ENCODE data around the gene MMP10. TPM values are rescaled to one million over a fixed set of nuclear protein-coding genes. Genes with fewer than 3 reads are reported as not detected.

MMP10 gene
- total RNA-seq, 2 experiments from 2014 or later = not detected

DNA sequence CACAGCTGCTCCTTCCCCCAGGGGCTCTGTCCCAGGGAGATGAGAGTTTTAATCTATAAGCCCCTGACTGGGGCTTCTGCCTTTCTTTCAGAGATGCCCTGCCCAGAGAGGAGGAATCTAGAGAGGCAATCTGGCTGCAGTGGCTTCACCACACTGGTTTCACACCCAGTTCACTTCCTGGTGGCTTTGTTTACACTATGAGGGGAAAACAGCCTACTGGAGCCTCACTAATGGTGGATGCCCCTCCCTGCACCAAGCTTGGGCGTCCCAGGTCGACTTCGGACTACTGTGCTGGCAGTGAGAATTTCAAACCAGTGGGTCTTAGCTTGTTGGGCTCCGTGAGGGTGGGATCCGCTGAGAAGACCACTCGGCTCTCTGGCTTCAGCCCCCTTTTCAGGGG is 39.1 kb upstream of the MMP10 start:
- BruUV-seq (replicated peaks) = no TSS peak
- Histone ChIP-seq H4K20me1 (ENCODE audit: insufficient read depth, low read length) (no peaks in the 10 kb centered on the region), H3K4me3 (ENCODE audit: low read depth, low read length, poor library complexity, severe bottlenecking) (no peak overlapping the region), H2AFZ (ENCODE audit: low read length) (no peak overlapping the region), H3K36me3 (ENCODE audit: insufficient read depth, low read length) (no peaks in the 10 kb centered on the region), H3K79me2 (ENCODE audit: insufficient read depth, low read depth, low read length) (no peaks in the 10 kb centered on the region), H3K9me3 (ENCODE audit: low read length) (no peaks in the 10 kb centered on the region), H3K4me1 (ENCODE audit: insufficient read depth, low read length, poor library complexity, severe bottlenecking) (no peaks in the 10 kb centered on the region), H3K27ac (ENCODE audit: low read depth, low read length, poor library complexity, severe bottlenecking) (no peak overlapping the region), H3K9me2 (ENCODE audit: insufficient read depth, low read length) (no peaks in the 10 kb centered on the region), H3K4me2 (ENCODE audit: low read length) (no peak overlapping the region)
- POLR2A ChIA-PET = no interaction called here
- CTCF ChIA-PET (ENCODE audit: unreplicated experiment) = no interaction called here
- intact Hi-C loops (cut with micrococcal nuclease; ENCODE audit: unreplicated experiment) = no loop called here
- no peak for DNase-seq (ENCODE audit: low spot score)
- TF ChIP-seq, protein P1, sequence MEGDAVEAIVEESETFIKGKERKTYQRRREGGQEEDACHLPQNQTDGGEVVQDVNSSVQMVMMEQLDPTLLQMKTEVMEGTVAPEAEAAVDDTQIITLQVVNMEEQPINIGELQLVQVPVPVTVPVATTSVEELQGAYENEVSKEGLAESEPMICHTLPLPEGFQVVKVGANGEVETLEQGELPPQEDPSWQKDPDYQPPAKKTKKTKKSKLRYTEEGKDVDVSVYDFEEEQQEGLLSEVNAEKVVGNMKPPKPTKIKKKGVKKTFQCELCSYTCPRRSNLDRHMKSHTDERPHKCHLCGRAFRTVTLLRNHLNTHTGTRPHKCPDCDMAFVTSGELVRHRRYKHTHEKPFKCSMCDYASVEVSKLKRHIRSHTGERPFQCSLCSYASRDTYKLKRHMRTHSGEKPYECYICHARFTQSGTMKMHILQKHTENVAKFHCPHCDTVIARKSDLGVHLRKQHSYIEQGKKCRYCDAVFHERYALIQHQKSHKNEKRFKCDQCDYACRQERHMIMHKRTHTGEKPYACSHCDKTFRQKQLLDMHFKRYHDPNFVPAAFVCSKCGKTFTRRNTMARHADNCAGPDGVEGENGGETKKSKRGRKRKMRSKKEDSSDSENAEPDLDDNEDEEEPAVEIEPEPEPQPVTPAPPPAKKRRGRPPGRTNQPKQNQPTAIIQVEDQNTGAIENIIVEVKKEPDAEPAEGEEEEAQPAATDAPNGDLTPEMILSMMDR (conservative IDR thresholded peaks at IDR 0.05; ENCODE audit: low read length) = no peak
- no peak for TF ChIP-seq EZH2phosphoT487 (IDR thresholded peaks at IDR 0.05; ENCODE audit: borderline replicate concordance, low read depth, low read length)

DNA sequence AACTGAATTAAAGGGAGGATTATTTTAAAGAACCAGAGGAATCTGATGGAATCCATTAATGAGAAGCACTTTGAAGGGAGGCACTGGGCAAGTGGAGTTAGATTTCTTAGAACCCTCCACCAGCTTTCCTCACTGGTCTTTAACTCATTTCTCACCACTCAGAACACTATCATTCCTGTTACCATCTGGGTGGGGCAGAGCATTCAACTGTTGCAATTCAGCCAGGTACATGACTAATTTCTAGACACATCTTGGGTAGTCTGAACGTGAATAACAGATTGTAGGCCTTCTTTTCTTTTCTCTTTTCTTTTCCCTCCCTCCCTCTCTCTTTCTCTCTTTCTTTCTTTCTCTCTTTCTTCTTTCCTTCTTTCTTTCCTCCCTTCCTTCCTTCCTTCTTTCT is 33.1 kb upstream of the MMP10 start:
- Histone ChIP-seq H4K20me1 (ENCODE audit: insufficient read depth, low read length) (no peaks in the 10 kb centered on the region), H3K79me2 (ENCODE audit: insufficient read depth, low read depth, low read length) (no peaks in the 10 kb centered on the region), H3K4me2 (ENCODE audit: low read length) (no peak overlapping the region), H3K4me3 (ENCODE audit: low read depth, low read length, poor library complexity, severe bottlenecking) (no peak overlapping the region), H2AFZ (ENCODE audit: low read length) (no peak overlapping the region), H3K9me2 (ENCODE audit: insufficient read depth, low read length) (no peaks in the 10 kb centered on the region), H3K27ac (ENCODE audit: low read depth, low read length, poor library complexity, severe bottlenecking) (no peak overlapping the region), H3K4me1 (ENCODE audit: insufficient read depth, low read length, poor library complexity, severe bottlenecking) (no peaks in the 10 kb centered on the region), H3K9me3 (ENCODE audit: low read length) (no peaks in the 10 kb centered on the region), H3K36me3 (ENCODE audit: insufficient read depth, low read length) (no peaks in the 10 kb centered on the region)
- BruUV-seq (replicated peaks) = no TSS peak
- ChIA-PET CTCF (ENCODE audit: unreplicated experiment) (no interaction called here), POLR2A (no interaction called here)
- intact Hi-C loops (cut with micrococcal nuclease; ENCODE audit: unreplicated experiment) = no loop called here
- no peak for TF ChIP-seq EZH2phosphoT487 (IDR thresholded peaks at IDR 0.05; ENCODE audit: borderline replicate concordance, low read depth, low read length)
- TF ChIP-seq, protein P1 (conservative IDR thresholded peaks at IDR 0.05; ENCODE audit: low read length) = no peak
- no peak for DNase-seq (ENCODE audit: low spot score)

DNA sequence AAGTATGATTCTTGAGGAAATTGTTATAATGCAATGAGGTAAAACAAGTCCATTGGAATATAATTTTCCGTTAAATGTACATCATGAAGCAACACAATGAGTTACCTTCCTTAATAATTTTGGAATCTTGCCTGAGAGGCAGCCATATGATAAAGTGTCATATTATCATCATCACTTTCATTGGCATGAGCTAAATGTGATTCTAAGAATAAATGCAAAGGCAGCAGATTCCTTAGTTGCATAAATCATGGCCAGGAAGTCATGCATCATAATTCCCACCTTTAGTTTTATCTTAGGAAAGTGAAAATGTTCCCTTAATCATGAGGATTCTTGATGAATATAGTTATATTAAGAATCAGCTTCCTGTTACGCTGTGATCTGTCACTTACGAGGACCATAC is 31.8 kb upstream of the MMP10 start:
- Histone ChIP-seq H3K4me2 (ENCODE audit: low read length) (no peak overlapping the region), H3K9me3 (ENCODE audit: low read length) (no peaks in the 10 kb centered on the region), H3K9me2 (ENCODE audit: insufficient read depth, low read length) (no peaks in the 10 kb centered on the region), H3K36me3 (ENCODE audit: insufficient read depth, low read length) (no peaks in the 10 kb centered on the region), H3K79me2 (ENCODE audit: insufficient read depth, low read depth, low read length) (no peaks in the 10 kb centered on the region), H2AFZ (ENCODE audit: low read length) (no peak overlapping the region), H3K27ac (ENCODE audit: low read depth, low read length, poor library complexity, severe bottlenecking) (no peak overlapping the region), H3K4me1 (ENCODE audit: insufficient read depth, low read length, poor library complexity, severe bottlenecking) (no peaks in the 10 kb centered on the region), H4K20me1 (ENCODE audit: insufficient read depth, low read length) (no peaks in the 10 kb centered on the region), H3K4me3 (ENCODE audit: low read depth, low read length, poor library complexity, severe bottlenecking) (no peak overlapping the region)
- intact Hi-C loops (cut with micrococcal nuclease; ENCODE audit: unreplicated experiment) = no loop called here
- TF ChIP-seq EZH2phosphoT487 (IDR thresholded peaks at IDR 0.05; ENCODE audit: borderline replicate concordance, low read depth, low read length) = no peak
- TF ChIP-seq, protein P1 (conservative IDR thresholded peaks at IDR 0.05; ENCODE audit: low read length) = no peak
- CTCF ChIA-PET (ENCODE audit: unreplicated experiment) = no interaction called here
- POLR2A ChIA-PET = interaction anchor here (0.6 kb wide), 2 partner anchors 12 to 30 kb away, joined by 3 read pairs; no protein-coding TSS in a partner anchor
- no TSS peak for BruUV-seq (replicated peaks)
- no peak for DNase-seq (ENCODE audit: low spot score)

Data from OCI-LY7 (cell line).